SK-N-SH (cell line): ENCODE results near the gene SNX1.

Experiments used
- CHD2 ChIP-seq: fragments of 150-350 bp; IDR thresholded peaks from 2 replicates; pipeline ENCODE4 v1.6.1; 2018; ENCODE audit warnings: low read length; ENCODE audit not compliant: partially characterized antibody
- EP300 ChIP-seq, 2 experiments: IDR thresholded peaks; 2 replicates each; pipeline versions ENCODE4 v1.4.0 to v1.6.1; 2012; ENCODE audit warnings: borderline replicate concordance in 1 of 2, low read depth in 1 of 2, low read length in 1 of 2
- FOXJ3 ChIP-seq: sonication (generic); formaldehyde crosslinking; IDR thresholded peaks from 2 replicates; pipeline ENCODE4 v1.5.1; 2020; ENCODE audit warnings: mild to moderate bottlenecking, missing genetic modification reagents
- JUND ChIP-seq: IDR thresholded peaks from 2 replicates; pipeline ENCODE4 v1.4.0; 2012
- MEF2A ChIP-seq: IDR thresholded peaks from 2 replicates; pipeline ENCODE4 v1.4.0; 2012; ENCODE audit warnings: low read depth, borderline replicate concordance
- POLR2AphosphoS5 ChIP-seq: IDR thresholded peaks from 2 replicates; pipeline ENCODE4 v1.6.1; 2012; ENCODE audit warnings: low read depth, low read length
- RAD21 ChIP-seq: IDR thresholded peaks from 2 replicates; pipeline ENCODE4 v1.6.1; 2012; ENCODE audit warnings: mild to moderate bottlenecking, low read length
- RCOR1 ChIP-seq: fragments of 150-350 bp; IDR thresholded peaks from 2 replicates; pipeline ENCODE4 v1.6.1; 2017; ENCODE audit warnings: antibody characterized with exemption, low read length
- YY1 ChIP-seq: IDR thresholded peaks from 2 replicates; pipeline ENCODE4 v1.4.0; 2012; ENCODE audit warnings: low read depth, mild to moderate bottlenecking
- TF ChIP-seq, protein P1 (sequence below): fragments of 200-600 bp; sonication (generic); IDR thresholded peaks from 2 replicates; pipeline ENCODE4 v1.6.1; 2017; ENCODE audit warnings: antibody characterized with exemption, mild to moderate bottlenecking, moderate library complexity
- TF ChIP-seq, protein P2 (sequence below): IDR thresholded peaks from 2 replicates; pipeline ENCODE4 v1.4.0; 2012; ENCODE audit warnings: low read depth, borderline replicate concordance
- TF ChIP-seq, protein P3 (sequence below): IDR thresholded peaks from 2 replicates; pipeline ENCODE4 v1.4.0; 2012; ENCODE audit warnings: low read depth
- TF ChIP-seq, protein P4 (sequence below): IDR thresholded peaks from 2 replicates; pipeline ENCODE4; 2012

DNA sequence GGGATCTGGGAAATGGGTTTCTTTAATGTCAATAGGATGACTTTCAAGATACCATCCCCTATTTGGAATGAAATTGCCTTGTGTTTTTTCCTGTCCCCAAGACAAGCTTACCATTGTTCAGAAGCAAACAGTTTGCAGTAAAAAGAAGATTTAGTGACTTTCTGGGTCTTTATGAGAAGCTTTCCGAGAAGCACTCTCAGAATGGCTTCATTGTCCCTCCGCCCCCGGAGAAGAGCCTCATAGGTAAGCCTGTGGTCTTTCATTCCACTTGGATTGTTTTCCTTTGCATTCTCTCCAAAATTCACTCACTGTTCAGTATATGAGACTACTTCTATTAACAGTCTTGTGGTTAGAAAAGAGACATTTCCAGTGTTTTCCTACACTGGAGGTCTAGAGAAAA is 30.2 kb downstream of the SNX1 start:
- no peak for TF ChIP-seq EP300 (IDR thresholded peaks at IDR 0.05; ENCODE audit: borderline replicate concordance in 1 of 2, low read depth in 1 of 2, low read length in 1 of 2)
- TF ChIP-seq CHD2: no peak
- TF ChIP-seq POLR2AphosphoS5: no peak
- TF ChIP-seq, protein P1, sequence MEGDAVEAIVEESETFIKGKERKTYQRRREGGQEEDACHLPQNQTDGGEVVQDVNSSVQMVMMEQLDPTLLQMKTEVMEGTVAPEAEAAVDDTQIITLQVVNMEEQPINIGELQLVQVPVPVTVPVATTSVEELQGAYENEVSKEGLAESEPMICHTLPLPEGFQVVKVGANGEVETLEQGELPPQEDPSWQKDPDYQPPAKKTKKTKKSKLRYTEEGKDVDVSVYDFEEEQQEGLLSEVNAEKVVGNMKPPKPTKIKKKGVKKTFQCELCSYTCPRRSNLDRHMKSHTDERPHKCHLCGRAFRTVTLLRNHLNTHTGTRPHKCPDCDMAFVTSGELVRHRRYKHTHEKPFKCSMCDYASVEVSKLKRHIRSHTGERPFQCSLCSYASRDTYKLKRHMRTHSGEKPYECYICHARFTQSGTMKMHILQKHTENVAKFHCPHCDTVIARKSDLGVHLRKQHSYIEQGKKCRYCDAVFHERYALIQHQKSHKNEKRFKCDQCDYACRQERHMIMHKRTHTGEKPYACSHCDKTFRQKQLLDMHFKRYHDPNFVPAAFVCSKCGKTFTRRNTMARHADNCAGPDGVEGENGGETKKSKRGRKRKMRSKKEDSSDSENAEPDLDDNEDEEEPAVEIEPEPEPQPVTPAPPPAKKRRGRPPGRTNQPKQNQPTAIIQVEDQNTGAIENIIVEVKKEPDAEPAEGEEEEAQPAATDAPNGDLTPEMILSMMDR: no peak
- no peak for TF ChIP-seq FOXJ3
- TF ChIP-seq, protein P2, sequence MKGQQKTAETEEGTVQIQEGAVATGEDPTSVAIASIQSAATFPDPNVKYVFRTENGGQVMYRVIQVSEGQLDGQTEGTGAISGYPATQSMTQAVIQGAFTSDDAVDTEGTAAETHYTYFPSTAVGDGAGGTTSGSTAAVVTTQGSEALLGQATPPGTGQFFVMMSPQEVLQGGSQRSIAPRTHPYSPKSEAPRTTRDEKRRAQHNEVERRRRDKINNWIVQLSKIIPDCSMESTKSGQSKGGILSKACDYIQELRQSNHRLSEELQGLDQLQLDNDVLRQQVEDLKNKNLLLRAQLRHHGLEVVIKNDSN: no peak
- TF ChIP-seq JUND: no peak
- TF ChIP-seq, protein P3, sequence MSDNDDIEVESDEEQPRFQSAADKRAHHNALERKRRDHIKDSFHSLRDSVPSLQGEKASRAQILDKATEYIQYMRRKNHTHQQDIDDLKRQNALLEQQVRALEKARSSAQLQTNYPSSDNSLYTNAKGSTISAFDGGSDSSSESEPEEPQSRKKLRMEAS: no peak
- no peak for TF ChIP-seq RCOR1
- no peak for TF ChIP-seq MEF2A
- TF ChIP-seq YY1: no peak
- TF ChIP-seq RAD21: no peak
- TF ChIP-seq, protein P4, sequence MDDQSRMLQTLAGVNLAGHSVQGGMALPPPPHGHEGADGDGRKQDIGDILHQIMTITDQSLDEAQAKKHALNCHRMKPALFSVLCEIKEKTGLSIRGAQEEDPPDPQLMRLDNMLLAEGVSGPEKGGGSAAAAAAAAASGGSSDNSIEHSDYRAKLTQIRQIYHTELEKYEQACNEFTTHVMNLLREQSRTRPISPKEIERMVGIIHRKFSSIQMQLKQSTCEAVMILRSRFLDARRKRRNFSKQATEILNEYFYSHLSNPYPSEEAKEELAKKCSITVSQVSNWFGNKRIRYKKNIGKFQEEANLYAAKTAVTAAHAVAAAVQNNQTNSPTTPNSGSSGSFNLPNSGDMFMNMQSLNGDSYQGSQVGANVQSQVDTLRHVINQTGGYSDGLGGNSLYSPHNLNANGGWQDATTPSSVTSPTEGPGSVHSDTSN: no peak
